HG03354 (cell line): ENCODE measurements around the gene SUSD2.
"Not testable (repeated sequence)": the region's sequence is repeated elsewhere in the genome, so short reads cannot be mapped to it uniquely, and the experiment has no call there.

Experiments
- ATAC-seq: cut with Tn5 transposase; IDR thresholded peaks from one replicate; pipeline ENCODE4 v1.9.1; 2021; ENCODE audit warnings: mild to moderate bottlenecking; ENCODE audit not compliant: unreplicated experiment, poor library complexity, severe bottlenecking

Gene SUSD2

GRCh38 chr22:24170632-24171031, 10.7 kb upstream of the SUSD2 start:
- no peak for ATAC-seq

DNA sequence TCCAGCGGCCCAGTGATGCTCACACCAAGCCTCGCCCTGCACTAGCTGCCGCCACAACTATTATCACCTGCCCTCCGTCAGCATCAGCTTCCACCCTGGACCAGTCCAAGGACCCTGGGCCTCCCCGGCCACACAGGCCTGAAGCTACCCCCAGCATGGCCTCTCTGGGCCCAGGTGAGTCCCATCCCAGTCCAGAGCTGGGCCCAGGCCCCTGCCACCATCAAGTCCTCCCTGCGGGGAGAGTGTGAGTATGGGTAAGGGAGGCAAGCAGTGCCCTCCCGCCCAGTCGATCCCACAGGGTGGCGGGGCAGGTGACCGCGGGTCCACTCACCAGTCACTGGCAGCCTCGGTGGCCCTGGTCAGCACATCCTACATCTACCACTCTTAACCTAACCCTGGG, 9.5 kb upstream of the SUSD2 start:
- no peak for ATAC-seq

GRCh38 chr22:24175160-24175808, 6.0 kb upstream of the SUSD2 start:
- ATAC-seq = no peak

- no peak for ATAC-seq
These were observed 5.2 kb upstream of the SUSD2 start for GRCh38 chr22:24176040-24176439.

GRCh38 chr22:24176630-24177029, 4.7 kb upstream of the SUSD2 start:
- ATAC-seq = no peak

- no peak for ATAC-seq
These were observed 4.2 kb upstream of the SUSD2 start for GRCh38 chr22:24177045-24177444.

- no peak for ATAC-seq
These were observed 3.8 kb upstream of the SUSD2 start for GRCh38 chr22:24177456-24177855.

DNA sequence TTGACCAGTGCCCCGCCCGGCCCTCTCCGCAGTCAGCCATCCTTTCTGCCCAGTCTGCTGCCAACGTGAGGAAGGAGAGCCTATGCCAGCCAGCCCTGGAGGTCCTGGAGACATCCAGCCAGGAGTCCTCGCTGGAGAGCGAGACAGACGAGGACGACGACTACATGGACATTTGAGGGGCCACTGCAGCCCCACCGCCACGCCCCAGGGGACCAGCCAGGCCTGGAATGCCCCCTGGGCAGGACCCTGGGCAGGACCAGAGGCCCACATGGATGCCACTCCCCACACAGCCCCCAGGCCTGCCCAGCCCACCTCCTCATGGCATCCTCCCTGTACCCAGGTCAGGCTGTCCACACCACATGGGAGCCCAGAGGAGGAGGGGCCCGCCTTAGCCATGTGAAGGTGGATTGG, 3.3 kb upstream of the SUSD2 start:
- no peak for ATAC-seq

DNA sequence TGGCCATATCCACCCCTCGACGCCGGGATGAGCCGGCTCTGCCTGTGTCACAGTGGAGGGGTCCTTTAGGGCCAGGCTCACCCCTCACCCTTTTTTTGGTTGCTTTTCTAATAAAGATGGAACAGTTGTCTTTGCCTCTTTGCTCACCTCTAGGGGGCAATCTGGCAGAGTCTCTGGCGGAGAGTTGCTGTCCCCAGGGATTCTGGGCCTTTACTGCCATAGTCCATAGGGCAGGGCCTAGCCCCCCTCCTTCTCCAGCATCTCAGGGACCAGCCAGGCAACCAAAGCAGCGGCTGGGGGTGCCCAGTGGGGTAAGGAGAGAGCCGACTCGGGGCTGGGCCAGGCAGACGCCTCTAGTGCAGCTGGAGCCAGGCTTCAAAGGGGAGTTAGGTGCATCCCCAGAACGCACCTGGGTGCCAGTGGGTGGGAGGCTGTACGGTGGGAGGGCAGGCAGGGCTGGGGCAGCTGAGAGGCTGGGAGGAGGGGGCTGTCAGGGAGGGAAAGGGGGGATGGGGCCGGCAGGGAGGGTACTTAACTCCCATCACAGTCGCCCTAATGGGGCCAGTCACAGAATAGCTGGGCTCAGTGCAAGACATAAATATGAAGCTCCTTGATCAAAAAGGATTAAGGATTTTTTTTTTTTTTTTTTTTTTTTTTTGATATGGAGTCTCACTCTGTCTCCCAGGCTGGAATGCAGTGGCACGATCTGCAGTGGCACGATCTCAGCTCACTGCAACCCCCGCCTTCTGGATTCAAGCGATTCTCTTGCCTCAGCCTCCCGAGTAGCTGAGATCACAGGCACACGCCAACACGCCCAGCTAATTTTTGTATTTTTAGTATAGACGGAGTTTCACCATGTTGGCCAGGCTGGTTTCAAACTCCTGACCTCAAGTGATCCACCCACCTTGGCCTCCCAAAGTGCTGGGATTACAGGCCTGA, 2.5 kb upstream of the SUSD2 start:
- no peak for ATAC-seq

- ATAC-seq = no peak
These were observed 1.6 kb upstream of the SUSD2 start for GRCh38 chr22:24179478-24180210.

GRCh38 chr22:24180316-24181087, 785 bp upstream of the SUSD2 start:
- no peak for ATAC-seq

GRCh38 chr22:24181996-24182899, 961 bp downstream of the SUSD2 start:
- ATAC-seq = no peak

DNA sequence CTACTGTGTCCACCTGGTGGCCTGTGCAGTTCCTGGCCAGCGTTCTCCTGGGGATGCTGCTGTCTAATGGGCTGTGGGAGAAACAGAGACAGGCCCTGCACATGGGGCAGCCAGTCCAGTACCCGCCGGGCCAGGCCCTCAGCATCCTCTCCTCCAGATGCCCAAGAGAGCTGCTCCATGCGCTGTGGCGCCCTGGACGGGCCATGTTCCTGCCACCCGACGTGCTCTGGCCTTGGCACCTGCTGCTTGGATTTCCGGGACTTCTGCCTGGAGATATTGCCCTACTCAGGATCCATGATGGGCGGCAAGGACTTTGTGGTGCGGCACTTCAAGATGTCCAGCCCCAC, 1.6 kb downstream of the SUSD2 start:
- not testable (repeated sequence) for ATAC-seq

DNA sequence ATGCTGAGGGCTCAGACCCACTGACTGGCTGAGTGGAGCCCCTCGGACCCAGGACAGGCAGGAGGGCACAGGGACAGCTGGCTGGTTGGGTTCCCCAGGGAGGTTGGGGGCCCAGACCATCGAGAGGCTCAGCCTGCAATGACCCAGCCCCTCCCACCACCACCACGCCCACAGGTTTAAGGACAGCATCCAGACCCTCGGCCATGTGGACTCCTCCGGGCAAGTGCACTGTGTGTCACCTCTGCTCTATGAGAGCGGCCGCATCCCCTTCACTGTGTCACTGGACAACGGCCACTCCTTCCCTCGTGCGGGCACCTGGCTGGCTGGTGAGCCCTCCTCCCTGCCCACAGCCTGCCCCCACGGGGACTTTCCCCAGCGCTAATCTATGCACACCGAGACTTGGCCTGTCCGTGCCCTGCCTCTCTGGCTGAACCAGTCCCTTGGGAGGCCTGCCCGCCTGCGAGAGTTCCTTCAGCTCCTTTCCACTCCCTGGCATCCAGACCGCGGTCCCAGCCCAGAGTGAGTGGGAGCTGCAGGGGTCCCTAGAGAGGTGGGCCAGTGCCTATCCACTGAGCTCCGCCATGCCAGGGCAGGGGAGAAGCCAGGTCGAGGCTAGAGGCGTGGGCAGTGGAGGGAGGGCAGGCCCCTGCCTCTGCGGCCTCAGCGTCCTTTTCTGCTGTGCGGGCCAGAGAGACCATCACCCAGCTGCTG, 2.2 kb downstream of the SUSD2 start:
- no peak for ATAC-seq

- no peak for ATAC-seq
These were observed 2.9 kb downstream of the SUSD2 start for GRCh38 chr22:24184057-24184798.

GRCh38 chr22:24185001-24185500, 3.8 kb downstream of the SUSD2 start:
- no peak for ATAC-seq

DNA sequence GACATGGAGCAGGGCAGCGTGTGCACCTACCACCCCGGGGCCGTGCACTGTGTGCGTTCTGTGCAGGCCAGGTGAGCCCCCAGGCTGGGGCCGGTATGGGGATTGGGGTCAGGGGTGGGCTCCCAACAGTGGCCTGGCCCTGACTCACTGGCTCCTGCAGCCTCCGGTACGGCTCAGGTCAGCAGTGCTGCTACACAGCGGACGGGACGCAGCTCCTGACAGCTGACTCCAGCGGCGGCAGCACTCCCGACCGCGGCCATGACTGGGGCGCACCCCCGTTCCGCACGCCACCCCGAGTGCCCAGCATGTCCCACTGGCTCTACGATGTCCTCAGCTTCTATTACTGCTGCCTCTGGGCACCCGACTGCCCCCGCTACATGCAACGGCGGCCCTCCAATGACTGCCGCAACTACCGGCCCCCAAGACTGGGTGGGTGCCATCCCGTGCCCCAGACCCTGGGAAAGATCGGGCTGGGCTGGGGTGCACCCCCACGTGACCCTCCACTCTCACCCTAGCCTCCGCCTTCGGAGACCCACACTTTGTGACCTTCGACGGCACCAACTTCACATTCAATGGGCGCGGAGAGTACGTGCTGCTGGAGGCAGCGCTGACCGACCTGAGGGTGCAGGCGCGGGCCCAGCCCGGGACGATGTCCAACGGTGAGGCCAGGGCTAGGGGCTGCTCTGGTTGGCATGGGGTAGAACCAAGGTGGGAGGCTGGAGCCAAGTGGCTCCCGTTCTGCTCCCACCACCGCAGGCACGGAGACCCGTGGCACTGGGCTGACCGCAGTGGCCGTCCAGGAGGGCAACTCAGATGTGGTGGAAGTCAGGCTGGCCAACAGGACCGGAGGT, 4.4 kb downstream of the SUSD2 start:
- ATAC-seq = no peak
